CD4-positive, alpha-beta T cell treated with Interleukin-17A for 1 hour (primary cell): ENCODE data around the gene RASGRP2.
"Not testable (repeated sequence)": the region's sequence is repeated elsewhere in the genome, so short reads cannot be mapped to it uniquely, and the experiment has no call there.

ENCODE experiments used
- DNase-seq: peaks from one replicate; pipeline ENCODE4 v3.0.0-alpha.2; 2020

Gene RASGRP2

GRCh38 chr11:64718084-64718779, 25.7 kb downstream of the RASGRP2 start:
- no peak for DNase-seq

GRCh38 chr11:64717268-64717578, 26.7 kb downstream of the RASGRP2 start:
- no peak for DNase-seq

DNA sequence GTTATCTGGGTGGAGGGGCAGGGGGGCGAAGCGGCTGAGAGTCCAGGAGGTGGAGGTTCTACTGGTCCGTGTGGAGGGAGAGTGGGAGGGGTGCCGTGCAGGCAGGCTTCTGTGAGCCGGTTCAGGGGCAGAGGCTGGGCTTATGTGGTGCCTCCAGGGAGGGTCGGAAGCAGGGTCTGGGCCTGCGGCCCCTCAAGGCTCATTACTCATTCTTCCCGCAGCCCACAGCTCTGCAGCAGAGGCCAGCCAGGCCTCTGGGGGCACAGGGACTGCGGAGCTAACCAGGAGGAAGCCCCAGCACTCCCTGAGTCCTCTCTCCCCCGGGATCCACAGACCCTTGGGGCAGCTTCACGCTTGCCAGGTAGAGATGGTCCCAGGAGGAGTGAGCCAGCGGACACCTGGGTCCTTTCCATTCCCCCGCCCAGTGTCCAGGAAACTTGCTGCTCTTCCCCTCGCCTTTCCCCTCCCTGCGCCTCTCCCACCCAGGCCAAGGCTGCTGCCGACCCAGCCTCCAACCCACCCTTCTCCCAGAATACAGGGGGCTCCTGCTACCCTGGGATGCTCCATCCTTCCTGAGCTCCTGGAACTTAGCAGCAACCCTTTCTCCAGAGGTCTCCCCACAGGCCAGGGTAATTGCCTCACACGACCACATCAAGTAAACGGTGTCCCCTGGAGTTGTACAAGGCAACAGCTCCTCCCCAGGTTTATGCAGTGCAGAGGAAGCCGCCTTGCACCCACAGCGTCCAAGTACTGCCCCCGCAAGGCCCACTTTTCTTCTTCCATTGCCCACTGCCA, 27.3 kb downstream of the RASGRP2 start:
- no peak for DNase-seq

- DNase-seq, result no peak
Observed at GRCh38 chr11:64715756-64716472, 28.0 kb downstream of the RASGRP2 start.

- DNase-seq, result no peak
Observed at GRCh38 chr11:64715110-64715509, 28.8 kb downstream of the RASGRP2 start.

- DNase-seq, result no peak
Observed at GRCh38 chr11:64714666-64715065, 29.3 kb downstream of the RASGRP2 start.

DNA sequence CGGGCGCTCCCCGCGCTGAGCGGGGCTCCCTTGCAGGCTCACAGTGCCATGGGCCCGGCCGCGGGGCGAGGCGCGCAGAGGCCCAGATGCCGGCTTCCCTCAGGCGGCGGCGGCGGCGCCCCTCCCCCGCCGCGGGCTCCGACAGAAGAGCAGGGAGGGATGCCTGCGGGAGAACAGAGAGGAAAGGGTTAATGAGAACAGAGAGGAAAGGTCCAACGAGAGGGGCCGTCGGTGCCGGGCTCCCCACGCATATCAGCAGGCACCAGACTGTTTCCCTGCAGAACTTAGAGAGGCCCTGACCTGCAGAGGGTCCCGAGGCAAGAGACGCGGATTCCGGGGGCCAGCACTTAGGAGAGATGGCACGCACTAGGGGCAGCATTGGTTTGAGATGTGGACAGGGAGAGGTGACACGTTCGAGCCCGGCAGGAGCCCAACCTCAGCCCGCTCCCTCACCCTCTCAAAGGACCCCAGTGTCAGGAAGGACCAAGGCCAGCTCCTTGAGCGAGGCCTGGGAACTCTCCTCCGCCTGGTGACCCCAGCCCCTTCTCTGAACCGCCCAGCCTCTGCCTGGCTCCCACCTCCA, 30.1 kb downstream of the RASGRP2 start:
- no peak for DNase-seq

GRCh38 chr11:64713016-64713707, 30.8 kb downstream of the RASGRP2 start:
- DNase-seq, result peak; percentile 11

GRCh38 chr11:64712430-64713015, 31.4 kb downstream of the RASGRP2 start:
- DNase-seq, result peak; percentile 13

DNA sequence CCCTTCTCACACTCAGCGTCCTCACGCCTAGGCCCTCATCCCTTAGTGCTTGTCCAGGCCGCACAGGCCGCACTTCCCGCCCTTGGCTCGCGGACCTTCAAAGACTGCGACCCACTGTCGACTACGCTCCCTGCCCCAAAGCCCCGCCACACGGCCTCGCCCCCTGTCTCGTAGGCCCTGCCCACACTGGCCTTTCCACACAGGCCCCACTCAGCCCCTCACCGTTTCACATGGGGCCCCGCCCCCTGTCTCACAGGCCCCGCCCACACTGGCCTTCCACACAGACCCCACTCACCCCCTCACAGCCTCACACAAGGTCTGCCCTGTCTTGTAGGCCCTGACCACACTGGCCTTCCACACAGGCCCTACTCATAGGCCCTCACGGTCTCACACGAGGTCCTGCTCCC, 32.0 kb downstream of the RASGRP2 start:
- DNase-seq, result no peak

DNA sequence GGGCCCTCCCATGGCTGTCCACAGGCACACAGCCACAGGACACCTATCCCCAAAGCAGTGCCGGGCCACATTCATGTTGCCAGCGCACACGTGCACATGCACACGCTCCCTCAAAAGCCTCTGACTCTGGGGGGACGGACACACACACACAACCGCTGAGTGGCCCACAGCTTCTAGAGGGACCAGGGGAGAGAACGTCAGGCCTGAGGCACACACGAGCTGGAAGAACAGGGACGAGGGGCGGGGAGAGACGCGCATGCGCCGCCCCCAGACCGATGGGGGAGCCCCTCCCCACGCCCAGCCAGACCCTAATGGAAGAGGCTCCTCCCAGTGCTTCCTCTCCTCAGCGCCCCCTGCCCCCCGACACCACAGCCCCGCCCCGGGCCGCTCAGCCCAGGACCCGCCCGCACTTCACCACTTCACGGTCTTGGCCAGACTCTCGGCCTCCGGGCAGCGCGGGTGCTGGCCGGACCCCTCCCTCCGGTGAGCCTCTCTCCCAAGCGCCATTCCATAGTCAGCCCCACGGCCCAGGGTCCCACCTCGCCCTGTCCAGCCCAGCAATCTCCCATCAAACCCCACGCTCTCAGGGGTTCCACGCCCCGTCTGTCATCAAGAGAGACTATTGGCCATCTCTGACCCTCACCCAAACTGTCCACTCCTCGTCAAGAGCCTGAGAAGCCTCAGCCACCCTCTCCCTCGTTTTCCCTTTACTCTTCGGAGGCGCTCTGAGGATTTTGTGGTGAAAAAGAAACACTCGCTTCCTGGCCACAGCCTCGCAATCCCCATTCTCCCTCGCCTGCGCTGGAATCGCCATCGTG, 32.6 kb downstream of the RASGRP2 start:
- no peak for DNase-seq

GRCh38 chr11:64710418-64711137, 33.4 kb downstream of the RASGRP2 start:
- no peak for DNase-seq

DNA sequence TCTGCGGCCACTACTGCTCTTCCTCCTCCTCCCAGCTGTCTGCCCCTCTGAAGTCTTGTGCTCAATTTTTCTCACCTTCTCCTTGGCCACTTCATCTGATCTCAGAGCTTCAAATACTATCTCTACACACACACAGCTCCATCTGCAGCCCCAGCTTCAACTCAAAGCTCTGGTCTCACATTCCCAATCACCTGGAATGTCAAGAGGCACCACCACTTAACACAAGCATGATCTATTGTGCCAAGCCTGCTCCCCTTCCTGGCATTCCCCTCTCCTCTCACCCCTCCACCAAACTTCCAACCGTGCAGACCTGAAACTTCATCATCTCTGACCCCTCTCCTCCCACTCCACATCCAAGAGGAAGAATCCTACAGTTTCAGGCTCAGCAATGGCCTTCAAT, 38.4 kb downstream of the RASGRP2 start:
- DNase-seq, result no peak

- DNase-seq, result no peak
Observed at GRCh38 chr11:64703048-64703447, 40.9 kb downstream of the RASGRP2 start.

- DNase-seq, result not testable (repeated sequence)
Observed at GRCh38 chr11:64701956-64702355, 42.0 kb downstream of the RASGRP2 start.

DNA sequence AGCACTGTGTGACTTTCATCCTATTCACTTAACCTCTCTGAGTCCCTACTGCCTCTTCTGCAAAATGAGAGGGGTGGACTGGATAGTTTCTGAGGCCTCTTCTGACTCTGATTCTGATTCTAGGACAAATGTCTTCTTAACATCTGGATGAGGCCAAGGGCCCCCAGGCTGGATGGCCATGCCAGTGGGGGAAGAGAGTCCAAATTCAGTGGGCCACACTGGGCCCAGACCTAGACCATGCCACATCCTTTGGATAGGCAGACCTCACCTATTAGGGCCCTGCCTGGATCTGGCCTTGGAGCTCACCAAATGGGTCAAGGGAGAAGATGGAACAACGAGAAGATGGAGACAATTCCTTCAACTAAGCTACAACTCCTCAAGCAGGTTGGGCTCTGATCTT, 45.5 kb downstream of the RASGRP2 start:
- DNase-seq, result no peak

- DNase-seq, result no peak
Observed at GRCh38 chr11:64697663-64698375, 46.1 kb downstream of the RASGRP2 start.

- no peak for DNase-seq
Observed at GRCh38 chr11:64696045-64696444, 47.9 kb downstream of the RASGRP2 start.

- no peak for DNase-seq
Observed at GRCh38 chr11:64695548-64695947, 48.4 kb downstream of the RASGRP2 start.

DNA sequence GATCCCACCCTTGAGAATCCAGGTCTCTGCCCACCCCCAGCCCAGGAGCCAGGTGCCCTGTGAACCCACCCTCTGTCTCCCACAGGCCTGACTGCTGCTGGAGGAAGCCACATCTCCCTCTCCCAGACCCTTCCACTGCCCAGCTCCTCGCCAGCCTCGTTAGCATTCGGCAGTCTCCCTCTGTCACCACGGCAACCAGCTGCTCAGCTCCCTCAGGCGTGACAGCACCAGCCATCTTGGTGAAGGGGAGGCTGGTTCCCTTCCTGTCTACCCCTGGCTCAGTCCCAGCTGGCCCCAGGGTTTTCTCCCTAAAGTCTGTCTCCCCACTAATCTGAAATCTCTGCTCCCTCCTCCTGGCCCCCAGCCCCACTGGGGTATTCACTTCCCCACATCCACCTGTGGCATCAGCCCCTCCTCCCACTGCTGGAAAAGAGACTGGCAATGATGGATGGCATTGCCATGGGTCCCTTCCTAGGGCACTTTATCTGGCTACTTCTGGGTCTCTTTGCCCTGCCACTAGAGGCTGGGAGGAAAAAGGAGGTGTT, 49.0 kb downstream of the RASGRP2 start:
- no peak for DNase-seq
